ENCODE measurements around the gene LCE6A.

LCE6A gene

GRCh38 chr1:152842556-152842955 lies at the start of gene LCE6A:
TSS of gene LCE6A (plus strand) at chr1:152842856. CDS start at chr1:152843521, 665 bp downstream.
- DNase-seq (ENCODE audit: extremely low read depth, insufficient read length) = no peak
- Histone ChIP-seq H3K27me3 (replicated peaks; ENCODE audit: control insufficient read depth, insufficient read depth, low read length) (no peaks in the 10 kb centered on the region; the same call in 1 of the 2 replicates), H3K36me3 (ENCODE audit: control insufficient read depth, insufficient read depth, low read length) (no peaks in the 10 kb centered on the region), H3K4me3 (replicated peaks; ENCODE audit: low read depth, low read length) (no peak within 1 kb of the TSS)
- no peak for TF ChIP-seq CTCF (IDR thresholded peaks at IDR 0.05; ENCODE audit: insufficient read depth, low read length, poor library complexity, severe bottlenecking)

GRCh38 chr1:152795686-152796085 lies 47.0 kb upstream of the LCE6A start:
- no peak for TF ChIP-seq CTCF (IDR thresholded peaks at IDR 0.05; ENCODE audit: insufficient read depth, low read length, poor library complexity, severe bottlenecking)
- no peak for DNase-seq (ENCODE audit: extremely low read depth, insufficient read length)

GRCh38 chr1:152796421-152796820 lies 46.2 kb upstream of the LCE6A start, which contains the start of gene LCE1D:
TSS of gene LCE1D (plus strand) at chr1:152796721. CDS start at chr1:152797795, 1,074 bp downstream.
- H3K4me3 ChIP-seq (replicated peaks; ENCODE audit: low read depth, low read length) = no peak within 1 kb of the TSS
- no peaks in the 10 kb centered on the region for H3K36me3 ChIP-seq (ENCODE audit: control insufficient read depth, insufficient read depth, low read length)
- no peaks in the 10 kb centered on the region for H3K27me3 ChIP-seq (replicated peaks; ENCODE audit: control insufficient read depth, insufficient read depth, low read length)
- no peak for DNase-seq (ENCODE audit: extremely low read depth, insufficient read length)
- TF ChIP-seq CTCF (IDR thresholded peaks at IDR 0.05; ENCODE audit: insufficient read depth, low read length, poor library complexity, severe bottlenecking) = no peak

More at GRCh38 chr1:152795686-152796085, 47.0 kb upstream of the LCE6A start:
- no peaks in the 10 kb centered on the region for H3K36me3 ChIP-seq (ENCODE audit: control insufficient read depth, insufficient read depth, low read length)
- no peaks in the 10 kb centered on the region for H3K27me3 ChIP-seq (replicated peaks; ENCODE audit: control insufficient read depth, insufficient read depth, low read length)
- H3K4me3 ChIP-seq (replicated peaks; ENCODE audit: low read depth, low read length) = no peak overlapping the region

GRCh38 chr1:152801333-152801732 lies 41.3 kb upstream of the LCE6A start:
- no peaks in the 10 kb centered on the region for H3K36me3 ChIP-seq (ENCODE audit: control insufficient read depth, insufficient read depth, low read length)
- H3K4me3 ChIP-seq (replicated peaks; ENCODE audit: low read depth, low read length) = no peak overlapping the region
- no peak for TF ChIP-seq CTCF (IDR thresholded peaks at IDR 0.05; ENCODE audit: insufficient read depth, low read length, poor library complexity, severe bottlenecking)
- H3K27me3 ChIP-seq (replicated peaks; ENCODE audit: control insufficient read depth, insufficient read depth, low read length) = no peaks in the 10 kb centered on the region
- DNase-seq (ENCODE audit: extremely low read depth, insufficient read length) = no peak

- Histone ChIP-seq H3K4me3 (replicated peaks; ENCODE audit: low read depth, low read length) (no peak within 1 kb of the TSS), H3K36me3 (ENCODE audit: control insufficient read depth, insufficient read depth, low read length) (no peaks in the 10 kb centered on the region), H3K27me3 (replicated peaks; ENCODE audit: control insufficient read depth, insufficient read depth, low read length) (no peaks in the 10 kb centered on the region)
- DNase-seq (ENCODE audit: extremely low read depth, insufficient read length) = no peak
- TF ChIP-seq CTCF (IDR thresholded peaks at IDR 0.05; ENCODE audit: insufficient read depth, low read length, poor library complexity, severe bottlenecking) = no peak
Measured at GRCh38 chr1:152806576-152806975, 36.1 kb upstream of the LCE6A start, which contains the start of gene LCE1C. TSS of gene LCE1C (minus strand) at chr1:152806651. CDS start at chr1:152805478, 1,173 bp downstream.

- no peak for TF ChIP-seq CTCF (IDR thresholded peaks at IDR 0.05; ENCODE audit: insufficient read depth, low read length, poor library complexity, severe bottlenecking)
- H3K4me3 ChIP-seq (replicated peaks; ENCODE audit: low read depth, low read length) = no peak overlapping the region
- H3K27me3 ChIP-seq (replicated peaks; ENCODE audit: control insufficient read depth, insufficient read depth, low read length) = no peaks in the 10 kb centered on the region
- DNase-seq (ENCODE audit: extremely low read depth, insufficient read length) = no peak
- H3K36me3 ChIP-seq (ENCODE audit: control insufficient read depth, insufficient read depth, low read length) = no peaks in the 10 kb centered on the region
Measured at GRCh38 chr1:152811050-152811449, 31.6 kb upstream of the LCE6A start.
